GM12801 (cell line): ENCODE measurements around the gene GPR63.

Experiments used
- TF ChIP-seq, protein P1 (sequence below): IDR thresholded peaks from one replicate; pipeline ENCODE4 v1.5.1; 2011; ENCODE audit warnings: control low read depth; ENCODE audit not compliant: insufficient read length; ENCODE audit errors: extremely low read depth

Gene GPR63

DNA sequence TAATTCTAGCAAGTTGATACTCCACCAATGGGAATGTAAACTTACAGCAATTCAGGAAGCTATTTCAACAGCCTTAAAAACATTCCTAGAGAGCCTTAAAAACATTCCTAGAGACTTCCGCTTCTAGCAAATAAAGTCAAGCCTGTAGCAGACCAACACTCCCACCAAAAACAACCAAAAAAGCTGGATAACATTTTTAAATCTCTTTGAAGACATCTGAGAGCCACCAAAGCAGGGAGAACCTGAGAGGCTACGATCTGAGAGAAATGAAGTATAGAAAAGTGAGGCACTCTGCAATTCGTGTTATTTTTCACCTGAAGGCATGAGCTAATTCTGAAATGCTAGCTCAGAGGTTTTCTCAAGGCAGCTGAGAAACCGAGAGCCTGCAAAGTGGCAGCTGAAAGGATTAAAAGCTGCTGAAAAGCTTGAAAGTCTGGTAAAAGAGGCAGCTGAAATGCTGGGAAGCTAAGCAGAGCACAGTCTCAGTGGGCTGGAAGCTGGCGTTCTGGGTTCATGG is 20.9 kb downstream of the GPR63 start:
- TF ChIP-seq, protein P1, sequence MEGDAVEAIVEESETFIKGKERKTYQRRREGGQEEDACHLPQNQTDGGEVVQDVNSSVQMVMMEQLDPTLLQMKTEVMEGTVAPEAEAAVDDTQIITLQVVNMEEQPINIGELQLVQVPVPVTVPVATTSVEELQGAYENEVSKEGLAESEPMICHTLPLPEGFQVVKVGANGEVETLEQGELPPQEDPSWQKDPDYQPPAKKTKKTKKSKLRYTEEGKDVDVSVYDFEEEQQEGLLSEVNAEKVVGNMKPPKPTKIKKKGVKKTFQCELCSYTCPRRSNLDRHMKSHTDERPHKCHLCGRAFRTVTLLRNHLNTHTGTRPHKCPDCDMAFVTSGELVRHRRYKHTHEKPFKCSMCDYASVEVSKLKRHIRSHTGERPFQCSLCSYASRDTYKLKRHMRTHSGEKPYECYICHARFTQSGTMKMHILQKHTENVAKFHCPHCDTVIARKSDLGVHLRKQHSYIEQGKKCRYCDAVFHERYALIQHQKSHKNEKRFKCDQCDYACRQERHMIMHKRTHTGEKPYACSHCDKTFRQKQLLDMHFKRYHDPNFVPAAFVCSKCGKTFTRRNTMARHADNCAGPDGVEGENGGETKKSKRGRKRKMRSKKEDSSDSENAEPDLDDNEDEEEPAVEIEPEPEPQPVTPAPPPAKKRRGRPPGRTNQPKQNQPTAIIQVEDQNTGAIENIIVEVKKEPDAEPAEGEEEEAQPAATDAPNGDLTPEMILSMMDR: no peak

DNA sequence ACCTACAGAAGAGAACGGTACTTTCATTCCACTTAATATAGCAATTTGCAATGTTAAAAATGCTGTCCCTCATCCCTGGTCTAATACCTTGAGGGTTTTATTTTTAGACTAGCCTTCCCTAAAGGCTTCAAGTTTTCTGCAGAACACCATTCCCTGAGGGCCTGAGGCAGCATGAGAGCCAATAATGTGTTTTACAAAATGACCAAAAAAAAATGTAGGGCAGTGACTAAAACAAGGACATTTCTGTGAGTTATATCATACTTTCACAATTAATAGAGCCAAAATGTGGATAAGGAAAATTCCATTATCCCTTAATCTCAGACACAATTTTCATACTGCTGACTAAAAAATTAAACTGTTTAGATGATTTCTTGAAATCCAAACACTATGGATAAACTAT is 22.7 kb downstream of the GPR63 start:
- TF ChIP-seq, protein P1: no peak

DNA sequence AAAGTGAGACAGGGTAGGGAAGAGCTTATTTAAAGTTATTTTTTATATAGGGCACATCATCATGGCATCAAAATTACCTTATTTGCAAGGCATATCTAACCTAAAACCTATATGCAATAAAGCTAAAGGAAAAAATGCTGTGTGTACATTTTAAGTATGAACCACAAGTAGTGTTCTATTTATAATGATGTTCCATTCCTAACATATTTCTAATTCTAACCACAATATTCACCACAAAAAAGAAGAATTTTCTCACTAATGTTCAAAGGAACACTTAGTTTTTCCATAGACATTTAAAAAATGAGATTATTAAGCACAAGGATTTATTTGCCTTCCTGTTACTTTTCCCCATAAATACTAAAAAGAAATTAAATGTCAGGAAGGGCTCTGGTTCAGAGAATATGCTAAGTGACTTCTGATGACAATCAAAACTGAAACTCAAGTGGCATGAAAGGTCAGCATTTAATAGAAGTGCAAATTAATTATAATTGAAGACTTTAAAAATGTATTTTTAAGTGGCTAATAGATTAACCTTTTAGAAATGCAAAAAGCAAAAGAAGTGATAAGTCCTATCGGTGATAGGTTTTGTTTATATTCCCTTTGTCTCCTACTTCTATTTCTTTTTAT is 25.1 kb downstream of the GPR63 start:
- TF ChIP-seq, protein P1: no peak

DNA sequence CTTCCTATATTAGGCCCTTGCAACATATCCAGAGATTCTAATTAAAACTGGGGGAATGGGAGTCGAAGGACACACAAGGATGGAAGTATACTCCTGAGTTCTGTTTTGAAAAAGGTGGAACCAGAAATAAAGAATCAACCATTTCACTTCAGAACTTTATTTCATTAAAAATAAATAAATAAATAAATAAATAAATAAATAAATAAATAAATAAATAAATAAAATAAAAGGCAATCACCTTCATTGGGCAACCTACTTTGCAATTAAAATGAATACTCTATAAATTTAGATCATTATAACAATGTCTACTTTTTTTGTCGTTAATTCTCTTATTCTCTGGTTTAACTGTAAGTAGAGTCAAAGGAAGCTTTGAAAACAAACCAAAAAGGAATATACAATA is 25.6 kb downstream of the GPR63 start:
- TF ChIP-seq, protein P1: no peak

DNA sequence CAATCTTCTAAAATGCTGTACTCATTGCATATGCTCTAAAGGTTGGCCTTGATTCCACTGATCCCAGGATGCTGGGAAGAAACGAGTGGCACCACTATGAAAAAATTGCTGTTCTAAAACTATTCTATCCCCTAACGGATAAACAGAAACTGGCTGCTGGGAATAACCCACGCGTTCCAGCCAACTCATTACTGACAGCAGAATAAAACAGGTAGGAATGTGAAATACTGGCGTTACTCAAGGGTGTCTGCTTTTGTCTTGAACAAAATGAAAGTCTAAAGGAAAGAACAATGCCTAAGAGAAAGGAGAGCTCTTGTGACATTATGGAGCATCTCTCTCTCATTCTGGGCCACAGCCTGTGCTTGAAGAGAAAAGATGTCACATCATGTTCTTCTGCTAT is 26.1 kb downstream of the GPR63 start:
- TF ChIP-seq, protein P1: no peak

DNA sequence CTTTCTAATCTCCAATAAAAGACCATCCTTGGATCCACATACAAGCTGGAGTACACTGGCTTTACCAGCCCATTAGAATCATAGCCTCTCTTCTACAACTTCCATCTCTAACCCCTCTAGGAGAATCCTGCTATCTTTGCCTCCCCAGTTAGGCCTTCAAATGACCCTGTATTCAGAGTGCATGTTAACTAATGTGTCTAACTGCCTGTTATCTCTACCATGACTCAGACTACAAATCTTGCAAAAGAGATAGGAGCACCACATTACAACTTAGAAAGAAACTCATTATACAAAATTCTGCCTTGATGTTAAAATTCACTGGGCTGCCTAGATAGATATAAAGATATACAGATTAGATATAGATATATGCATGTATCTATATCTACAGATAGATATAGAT is 28.2 kb downstream of the GPR63 start:
- TF ChIP-seq, protein P1: no peak

DNA sequence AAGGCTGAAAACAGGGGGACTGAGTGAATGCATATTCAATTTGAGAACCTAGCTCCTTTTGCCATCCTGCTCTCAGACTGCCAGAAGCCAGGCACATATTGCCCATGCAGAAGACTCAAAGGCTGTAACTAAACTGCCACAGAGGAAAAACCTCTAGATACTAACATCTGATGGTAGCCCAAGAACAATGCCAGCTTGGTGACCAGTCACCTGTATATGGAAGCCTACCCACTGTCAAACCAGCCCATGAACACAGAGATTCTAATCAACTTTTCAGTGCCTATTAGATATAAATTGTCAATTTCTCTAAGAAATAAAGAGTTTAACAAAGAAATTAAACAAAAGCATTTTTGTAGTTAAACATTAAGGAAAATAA is 34.2 kb downstream of the GPR63 start:
- TF ChIP-seq, protein P1: no peak
